GM23248 (cell line): ENCODE data around the gene TTLL9. TPM values are rescaled to one million over a fixed set of nuclear protein-coding genes. Genes with fewer than 3 reads are reported as not detected.

Experiments
- DNase-seq: peaks from one replicate; pipeline ENCODE4 v3.0.0-alpha.2; 2015
- H2AFZ ChIP-seq: fragments of 200-600 bp; sonication (generic); 2 replicates; pipeline ENCODE4 v1.6.1; 2016; ENCODE audit warnings: antibody characterized with exemption
- H3F3A ChIP-seq: fragments of 200-600 bp; sonication (generic); 2 replicates; pipeline ENCODE4 v1.6.1; 2016; ENCODE audit warnings: mild to moderate bottlenecking, antibody characterized with exemption, mixed run types; ENCODE audit not compliant: insufficient read depth
- H3K27ac ChIP-seq: fragments of 200-600 bp; sonication (generic); 2 replicates; pipeline ENCODE4 v1.5.1; 2016; ENCODE audit warnings: mild to moderate bottlenecking
- H3K27me3 ChIP-seq: fragments of 200-600 bp; sonication (generic); replicated peaks from 2 replicates; pipeline ENCODE4 v1.6.1; 2016; ENCODE audit warnings: mild to moderate bottlenecking; ENCODE audit not compliant: insufficient read depth
- H3K36me3 ChIP-seq: fragments of 200-600 bp; sonication (generic); 2 replicates; pipeline ENCODE4 v1.6.1; 2016; ENCODE audit warnings: low read depth, mild to moderate bottlenecking
- H3K4me1 ChIP-seq: fragments of 200-600 bp; sonication (generic); 2 replicates; pipeline ENCODE4 v1.6.1; 2016; ENCODE audit warnings: mild to moderate bottlenecking; ENCODE audit not compliant: insufficient read depth
- H3K4me2 ChIP-seq: fragments of 200-600 bp; sonication (generic); one replicate; pipeline ENCODE4 v1.6.1; 2016; ENCODE audit warnings: mild to moderate bottlenecking; ENCODE audit not compliant: unreplicated experiment
- H3K4me3 ChIP-seq: fragments of 200-600 bp; sonication (generic); 2 replicates; pipeline ENCODE4 v1.5.1; 2016; ENCODE audit warnings: mild to moderate bottlenecking
- H3K79me2 ChIP-seq: fragments of 200-600 bp; sonication (generic); 2 replicates; pipeline ENCODE4 v1.6.1; 2016; ENCODE audit warnings: mild to moderate bottlenecking; ENCODE audit not compliant: insufficient read depth
- H3K9ac ChIP-seq: fragments of 200-600 bp; sonication (generic); 2 replicates; pipeline ENCODE4 v1.6.1; 2016; ENCODE audit warnings: mild to moderate bottlenecking
- H3K9me2 ChIP-seq: fragments of 200-600 bp; sonication (generic); 2 replicates; pipeline ENCODE4 v1.6.1; 2016; ENCODE audit warnings: mixed run types, mild to moderate bottlenecking, moderate library complexity; ENCODE audit not compliant: insufficient read depth
- H3K9me3 ChIP-seq: fragments of 200-600 bp; sonication (generic); one replicate; pipeline ENCODE4 v1.6.1; 2017; ENCODE audit warnings: low read depth
- H4K20me1 ChIP-seq: fragments of 200-600 bp; sonication (generic); 2 replicates; pipeline ENCODE4 v1.6.0; 2016; ENCODE audit not compliant: insufficient read depth
- EZH2 ChIP-seq: fragments of 200-600 bp; sonication (generic); IDR thresholded peaks from 2 replicates; pipeline ENCODE4 v1.6.1; 2018; ENCODE audit warnings: antibody characterized with exemption, mild to moderate bottlenecking; ENCODE audit not compliant: insufficient read depth, poor library complexity, severe bottlenecking
- EZH2phosphoT487 ChIP-seq: fragments of 200-600 bp; sonication (generic); IDR thresholded peaks from 2 replicates; pipeline ENCODE4 v1.6.1; 2018; ENCODE audit warnings: antibody characterized with exemption, moderate library complexity, mild to moderate bottlenecking, low read depth; ENCODE audit not compliant: insufficient read depth
- WGBS, 2 experiments: methylation state at CpG; one replicate each; pipeline ENCODE4 v1.1.6; 2015 to 2017; ENCODE audit warnings: low lambda C conversion rate in 2 of 2, low coverage in 1 of 2; ENCODE audit errors: missing lambda C conversion rate in 2 of 2; 5-methylcytosine and 5-hydroxymethylcytosine counted together
- in situ Hi-C: fragments of 300-500 bp; cut with MboI; formaldehyde crosslinking; loops from 2 replicates; pipeline ENCODE4 v1.15.0; 2020
- polyA plus RNA-seq: library from polyadenylated mRNA; unstranded; fragments of >200 nt; fragmentation: Nextera tagmentation; extraction: Ambion mirVana; gene quantifications from 2 replicates; pipeline ENCODE4 v1.2.1, GENCODE V29; 2016
- total RNA-seq: library from RNA; depleted of rRNA; stranded (reverse); fragments of >200 nt; shearing (Covaris generic); gene quantifications from 2 replicates; pipeline ENCODE4 v1.2.3, GENCODE V29; 2014

Gene TTLL9
- total and polyA plus RNA-seq, 2 experiments from 2014 or later: not detected

DNA sequence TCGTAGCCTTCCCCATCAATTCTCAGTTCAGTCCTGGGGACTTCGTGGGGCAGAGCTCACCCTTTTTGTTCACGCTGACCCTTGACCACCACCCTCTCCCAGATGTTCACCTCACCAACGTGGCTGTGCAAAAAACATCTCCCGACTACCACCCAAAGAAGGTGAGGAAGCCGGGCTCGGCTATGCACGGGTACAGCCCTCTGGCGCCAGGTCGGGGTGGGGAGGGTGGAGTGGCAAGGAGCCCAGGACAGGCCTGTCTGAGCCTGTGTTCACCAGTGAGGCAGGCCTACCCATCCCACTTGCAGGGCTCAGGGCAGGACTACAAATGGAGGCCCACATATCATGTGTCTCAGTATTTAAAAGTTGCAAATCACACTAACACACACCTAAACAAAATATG, 63.3 kb downstream of the TTLL9 start:
- Histone ChIP-seq H3K9me3 (no peaks in the 10 kb centered on the region), H3K4me2 (no peak overlapping the region), H3K36me3 (no peaks in the 10 kb centered on the region), H3K27me3 (peaks cover 15% of the 10 kb centered on the region), H3K79me2 (no peaks in the 10 kb centered on the region), H3K4me3 (no peak overlapping the region), H3K27ac (no peak overlapping the region), H3K9ac (no peak overlapping the region), H3F3A (no peaks in the 10 kb centered on the region), H4K20me1 (no peaks in the 10 kb centered on the region), H3K9me2 (no peaks in the 10 kb centered on the region), H3K4me1 (no peaks in the 10 kb centered on the region), H2AFZ (no peak overlapping the region)
- TF ChIP-seq EZH2phosphoT487: no peak
- TF ChIP-seq EZH2: no peak
- WGBS, 2 experiments: 65 to 67% methylated on average over 10 of the region's 10 CpGs
- DNase-seq: no peak
- in situ Hi-C loops: no loop called here

DNA sequence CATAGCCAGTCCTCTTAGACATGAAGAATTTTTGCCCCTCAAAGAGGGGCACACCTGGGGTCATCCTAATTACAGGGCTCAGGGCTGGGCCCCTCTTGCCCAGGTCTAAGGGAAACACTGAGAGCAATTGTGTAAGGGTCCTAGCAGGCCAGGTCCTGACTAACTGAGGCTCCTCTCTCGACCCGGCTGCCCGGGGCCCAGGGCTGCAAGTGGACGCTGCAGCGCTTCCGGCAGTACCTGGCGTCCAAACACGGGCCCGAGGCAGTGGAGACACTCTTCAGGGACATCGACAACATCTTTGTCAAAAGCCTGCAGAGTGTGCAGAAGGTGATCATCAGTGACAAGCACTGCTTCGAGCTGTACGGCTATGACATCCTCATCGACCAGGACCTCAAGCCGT, 64.1 kb downstream of the TTLL9 start:
- TF ChIP-seq EZH2 (no peak), EZH2phosphoT487 (no peak)
- no peak for DNase-seq
- peaks cover 7% of the 10 kb centered on the region for H3K27me3 ChIP-seq
- no peak overlapping the region for H3K9ac ChIP-seq
- no peaks in the 10 kb centered on the region for H3F3A ChIP-seq
- in situ Hi-C loops: no loop called here
- no peak overlapping the region for H3K27ac ChIP-seq
- H2AFZ ChIP-seq: no peak overlapping the region
- no peaks in the 10 kb centered on the region for H3K9me3 ChIP-seq
- H3K4me2 ChIP-seq: no peak overlapping the region
- no peaks in the 10 kb centered on the region for H3K9me2 ChIP-seq
- H3K36me3 ChIP-seq: no peaks in the 10 kb centered on the region
- H3K4me1 ChIP-seq: no peaks in the 10 kb centered on the region
- H3K79me2 ChIP-seq: no peaks in the 10 kb centered on the region
- WGBS, 2 experiments: 71% methylated on average over 14 of the region's 14 CpGs
- no peaks in the 10 kb centered on the region for H4K20me1 ChIP-seq
- H3K4me3 ChIP-seq: no peak overlapping the region

- 41 to 44% methylated on average over 8 of the region's 8 CpGs for WGBS, 2 experiments
- Histone ChIP-seq H4K20me1 (no peaks in the 10 kb centered on the region), H3F3A (no peaks in the 10 kb centered on the region), H3K4me1 (no peaks in the 10 kb centered on the region), H3K9me2 (no peaks in the 10 kb centered on the region), H3K27ac (no peak overlapping the region), H3K27me3 (peaks cover 4% of the 10 kb centered on the region; the same call in 1 of the 2 replicates), H3K4me3 (no peak overlapping the region), H3K9ac (no peak overlapping the region), H3K79me2 (no peaks in the 10 kb centered on the region), H3K9me3 (no peaks in the 10 kb centered on the region), H2AFZ (no peak overlapping the region), H3K36me3 (no peaks in the 10 kb centered on the region), H3K4me2 (no peak overlapping the region)
- no peak for DNase-seq
- no peak for TF ChIP-seq EZH2phosphoT487
- TF ChIP-seq EZH2: no peak
- in situ Hi-C loops: no loop called here
Observed at GRCh38 chr20:31934968-31935764, 64.7 kb downstream of the TTLL9 start.

DNA sequence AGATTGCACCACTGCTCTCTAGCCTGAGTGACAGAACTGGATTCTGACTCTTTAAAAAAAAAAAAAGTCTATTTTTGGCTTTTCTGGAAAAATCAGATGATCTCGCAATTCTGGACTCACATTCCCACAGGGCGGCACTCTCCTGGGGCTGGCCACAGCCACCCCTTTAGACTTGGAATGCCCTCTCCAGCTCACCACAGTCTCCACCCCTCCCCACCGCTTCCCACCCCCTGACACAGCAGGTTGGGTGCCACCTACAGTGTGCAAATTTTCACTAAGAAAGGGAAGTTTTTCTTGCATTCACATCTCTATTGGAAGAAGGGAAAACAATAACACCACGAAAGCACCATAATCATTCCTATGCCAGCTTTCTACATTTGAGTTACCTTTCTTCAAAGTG, 66.0 kb downstream of the TTLL9 start:
- in situ Hi-C loops: no loop called here
- DNase-seq: no peak
- Histone ChIP-seq H3K9me3 (no peaks in the 10 kb centered on the region), H3F3A (no peaks in the 10 kb centered on the region), H3K4me3 (no peak overlapping the region), H3K4me2 (no peak overlapping the region), H4K20me1 (no peaks in the 10 kb centered on the region), H3K4me1 (no peaks in the 10 kb centered on the region), H3K9me2 (no peaks in the 10 kb centered on the region), H3K27me3 (no peaks in the 10 kb centered on the region), H2AFZ (no peak overlapping the region), H3K9ac (no peak overlapping the region), H3K36me3 (no peaks in the 10 kb centered on the region), H3K27ac (no peak overlapping the region), H3K79me2 (no peaks in the 10 kb centered on the region)
- WGBS, 2 experiments: 33 to 35% methylated on average over 4 of the region's 4 CpGs
- no peak for TF ChIP-seq EZH2phosphoT487
- no peak for TF ChIP-seq EZH2

DNA sequence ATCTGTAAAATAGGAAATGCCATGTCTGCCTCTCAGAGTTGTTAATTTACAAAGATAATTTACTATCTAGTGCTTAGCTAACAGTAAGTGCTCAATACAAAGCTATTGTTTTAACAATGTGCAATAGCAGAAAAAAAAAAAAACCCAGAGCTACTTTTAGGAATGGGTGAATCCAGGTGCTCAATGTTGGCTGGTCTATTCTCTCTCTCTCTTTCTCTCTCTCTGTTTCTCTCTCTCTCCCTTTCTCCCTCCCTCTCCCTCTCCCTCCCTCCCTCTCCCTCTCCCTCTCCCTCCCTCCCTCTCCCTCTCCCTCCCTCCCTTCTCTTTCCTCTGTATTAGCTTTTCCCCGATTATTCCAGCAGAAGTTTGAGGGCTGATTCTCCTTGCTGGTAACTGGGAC, 67.4 kb downstream of the TTLL9 start:
- Histone ChIP-seq H3K9me3 (no peaks in the 10 kb centered on the region), H3K9ac (no peak overlapping the region), H3K27ac (no peak overlapping the region), H3K4me3 (no peak overlapping the region), H3K36me3 (no peaks in the 10 kb centered on the region), H4K20me1 (no peaks in the 10 kb centered on the region), H3K4me1 (no peaks in the 10 kb centered on the region), H2AFZ (no peak overlapping the region), H3F3A (no peaks in the 10 kb centered on the region), H3K4me2 (no peak overlapping the region), H3K79me2 (no peaks in the 10 kb centered on the region), H3K27me3 (no peaks in the 10 kb centered on the region), H3K9me2 (no peaks in the 10 kb centered on the region)
- WGBS, 2 experiments: 17 to 50% methylated on average over 1 of the region's 1 CpG
- DNase-seq: no peak
- in situ Hi-C loops: no loop called here
- TF ChIP-seq EZH2 (no peak), EZH2phosphoT487 (no peak)
